Lung (tissue), 12 donors: ENCODE results near the gene DHRS1. TPM values are rescaled to one million over a fixed set of nuclear protein-coding genes. Genes with fewer than 3 reads are reported as not detected.

Experiments
- ATAC-seq: fragments of 200-7000 bp; cut with Tn5 transposase; one replicate; pipeline ENCODE4 v1.9.1; 2020; ENCODE audit warnings: moderate number of reproducible peaks; ENCODE audit not compliant: insufficient read depth, low FRiP score
- DNase-seq, 3 donors: peaks; one replicate each; pipeline ENCODE4 v3.0.0-alpha.2; 2013 to 2017
- H3K27ac ChIP-seq, 2 donors: one replicate each; pipeline ENCODE4 v1.5.1; 2013; ENCODE audit warnings: mild to moderate bottlenecking in 2 of 2, moderate library complexity in 2 of 2, control low read depth in 1 of 2, inconsistent platforms in 1 of 2, low read depth in 1 of 2, low read length in 1 of 2
- H3K27me3 ChIP-seq, 3 donors: one replicate each; pipeline ENCODE4 v1.5.1; 2013; ENCODE audit warnings: low read length in 2 of 3; ENCODE audit not compliant: control insufficient read depth in 3 of 3, insufficient read depth in 3 of 3
- H3K36me3 ChIP-seq, 4 donors: one replicate each; pipeline ENCODE4 v1.5.1; 2013; ENCODE audit warnings: low read length in 4 of 4, mild to moderate bottlenecking in 1 of 4, moderate library complexity in 1 of 4; ENCODE audit not compliant: control insufficient read depth in 4 of 4, insufficient read depth in 4 of 4
- H3K4me1 ChIP-seq, 5 donors: one replicate each; pipeline ENCODE4 v1.5.1; 2013; ENCODE audit warnings: low read length in 5 of 5, mild to moderate bottlenecking in 2 of 5, moderate library complexity in 1 of 5; ENCODE audit not compliant: control insufficient read depth in 5 of 5, insufficient read depth in 5 of 5
- H3K4me3 ChIP-seq: one replicate; pipeline ENCODE4 v1.5.1; 2013; ENCODE audit warnings: mild to moderate bottlenecking, control low read depth, moderate library complexity
- H3K9ac ChIP-seq, 2 donors: one replicate each; pipeline ENCODE4 v1.5.1; 2013; ENCODE audit warnings: low read length in 2 of 2, control low read depth in 1 of 2; ENCODE audit not compliant: insufficient read depth in 1 of 2
- H3K9me3 ChIP-seq, 4 donors: one replicate each; pipeline ENCODE4 v1.5.1; 2013; ENCODE audit warnings: low read length in 3 of 4, mild to moderate bottlenecking in 1 of 4, moderate library complexity in 1 of 4; ENCODE audit not compliant: control insufficient read depth in 4 of 4, insufficient read depth in 3 of 4
- WGBS, 2 donors: extraction: QIAGEN DNeasy Blood & Tissue Kit; methylation state at CpG; one replicate each; pipeline ENCODE4 v1.1.7; 2013; 5-methylcytosine and 5-hydroxymethylcytosine counted together
- polyA plus RNA-seq, 2 donors: library from polyadenylated mRNA; stranded (reverse); fragments of 200-250 nt; gene quantifications; one replicate each; pipeline ENCODE4 v1.2.1, GENCODE V29; 2013
- total RNA-seq, 2 donors: library from RNA; depleted of rRNA in 1 of 2; stranded (reverse); fragments of >200 nt in 1 of 2; gene quantifications; one replicate each; pipeline ENCODE4 v1.2.1, GENCODE V29; 2014 to 2021
- TF ChIP-seq, protein P1 (sequence below): IDR thresholded peaks from 2 replicates; pipeline ENCODE4 v1.5.1; 2012; ENCODE audit warnings: mild to moderate bottlenecking; ENCODE audit errors: control extremely low read depth, extremely low read depth
- donor health status: control.
- donor health status: control.
- donor health status: Bipolar disorder and iron deficiency.
- donor health status: healthy.
- donor health status: DM: yes; HTN: yes; CAD: no.

Gene DHRS1
- total and polyA plus RNA-seq, 4 donors: 20.6 to 27.8 (median 22.4) TPM

DNA sequence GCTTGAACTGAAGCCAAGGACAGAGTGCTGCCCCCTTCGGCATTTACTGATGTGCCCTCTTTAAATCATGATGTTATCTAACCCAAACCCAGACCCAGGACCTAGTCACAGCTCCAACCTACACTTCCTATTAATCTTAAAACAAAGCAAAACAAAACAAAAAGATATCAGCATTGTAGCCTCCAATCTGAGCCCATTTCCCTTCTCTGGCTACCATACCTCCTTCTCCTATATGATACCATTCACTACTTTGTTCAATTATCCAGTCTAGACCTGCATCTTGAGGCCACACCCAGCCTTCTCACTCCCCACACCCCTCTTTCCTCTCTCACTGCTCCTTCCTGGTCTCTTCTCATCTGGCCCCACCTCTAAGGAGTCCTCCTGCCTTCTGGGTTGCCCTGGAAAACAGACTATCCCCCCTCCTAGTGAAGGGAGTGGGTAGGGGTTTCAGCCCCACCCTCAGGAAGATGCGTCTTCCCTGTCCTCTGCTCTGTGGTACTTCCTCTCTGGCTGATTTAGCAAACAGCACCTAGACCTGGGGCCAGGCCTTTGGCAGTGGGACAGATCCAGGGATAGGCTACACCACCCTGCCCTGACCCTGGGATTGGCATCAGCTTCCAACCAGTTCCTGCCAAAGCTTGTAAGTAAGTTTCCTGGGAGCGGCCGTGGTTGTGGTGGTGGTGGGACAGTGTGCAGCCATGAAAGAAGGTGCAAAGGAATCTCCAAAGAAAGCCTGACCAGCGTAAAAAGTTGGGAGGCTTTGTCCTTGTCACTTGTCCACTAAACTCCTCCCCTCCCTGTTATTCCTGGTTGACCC is 15.0 kb upstream of the DHRS1 start:
- no peaks in the 10 kb centered on the region for H3K36me3 ChIP-seq
- no peaks in the 10 kb centered on the region for H3K9me3 ChIP-seq
- H3K27me3 ChIP-seq: peaks cover 0 to 32% (median 23%) of the 10 kb centered on the region in 3 donors
- no peak overlapping the region for H3K4me3 ChIP-seq
- H3K27ac ChIP-seq: peak overlapping the region; percentile 11 to 70
- DNase-seq: no peak
- TF ChIP-seq, protein P1, sequence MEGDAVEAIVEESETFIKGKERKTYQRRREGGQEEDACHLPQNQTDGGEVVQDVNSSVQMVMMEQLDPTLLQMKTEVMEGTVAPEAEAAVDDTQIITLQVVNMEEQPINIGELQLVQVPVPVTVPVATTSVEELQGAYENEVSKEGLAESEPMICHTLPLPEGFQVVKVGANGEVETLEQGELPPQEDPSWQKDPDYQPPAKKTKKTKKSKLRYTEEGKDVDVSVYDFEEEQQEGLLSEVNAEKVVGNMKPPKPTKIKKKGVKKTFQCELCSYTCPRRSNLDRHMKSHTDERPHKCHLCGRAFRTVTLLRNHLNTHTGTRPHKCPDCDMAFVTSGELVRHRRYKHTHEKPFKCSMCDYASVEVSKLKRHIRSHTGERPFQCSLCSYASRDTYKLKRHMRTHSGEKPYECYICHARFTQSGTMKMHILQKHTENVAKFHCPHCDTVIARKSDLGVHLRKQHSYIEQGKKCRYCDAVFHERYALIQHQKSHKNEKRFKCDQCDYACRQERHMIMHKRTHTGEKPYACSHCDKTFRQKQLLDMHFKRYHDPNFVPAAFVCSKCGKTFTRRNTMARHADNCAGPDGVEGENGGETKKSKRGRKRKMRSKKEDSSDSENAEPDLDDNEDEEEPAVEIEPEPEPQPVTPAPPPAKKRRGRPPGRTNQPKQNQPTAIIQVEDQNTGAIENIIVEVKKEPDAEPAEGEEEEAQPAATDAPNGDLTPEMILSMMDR: no peak
- ATAC-seq: no peak
- H3K4me1 ChIP-seq: peaks cover 9 to 52% (median 11%) of the 10 kb centered on the region in 5 donors
- H3K9ac ChIP-seq: no peak overlapping the region
- 55 to 61% methylated on average over 5 of the region's 5 CpGs for WGBS, 2 donors

DNA sequence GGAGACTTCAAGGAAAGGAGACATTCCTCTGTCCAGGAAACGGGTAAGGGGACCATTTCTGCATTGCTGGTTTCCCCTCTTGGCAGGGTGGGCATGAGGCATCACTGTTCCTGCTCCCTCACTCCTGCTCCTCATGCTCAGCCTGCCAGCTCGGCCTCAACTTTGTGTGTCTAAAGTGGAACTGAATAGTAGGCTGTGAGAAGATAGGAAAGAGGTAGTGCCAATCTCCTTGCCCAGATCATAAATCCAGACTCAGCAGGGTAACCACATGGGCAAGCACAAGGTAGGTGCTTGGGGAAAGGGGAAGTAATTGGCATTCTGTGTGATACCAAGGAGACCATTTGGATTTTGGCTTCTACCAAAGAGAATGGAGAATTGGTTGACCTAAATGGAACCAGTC is 14.3 kb upstream of the DHRS1 start:
- no peaks in the 10 kb centered on the region for H3K9me3 ChIP-seq
- peaks cover 9 to 53% (median 11%) of the 10 kb centered on the region in 5 donors for H3K4me1 ChIP-seq

DNA sequence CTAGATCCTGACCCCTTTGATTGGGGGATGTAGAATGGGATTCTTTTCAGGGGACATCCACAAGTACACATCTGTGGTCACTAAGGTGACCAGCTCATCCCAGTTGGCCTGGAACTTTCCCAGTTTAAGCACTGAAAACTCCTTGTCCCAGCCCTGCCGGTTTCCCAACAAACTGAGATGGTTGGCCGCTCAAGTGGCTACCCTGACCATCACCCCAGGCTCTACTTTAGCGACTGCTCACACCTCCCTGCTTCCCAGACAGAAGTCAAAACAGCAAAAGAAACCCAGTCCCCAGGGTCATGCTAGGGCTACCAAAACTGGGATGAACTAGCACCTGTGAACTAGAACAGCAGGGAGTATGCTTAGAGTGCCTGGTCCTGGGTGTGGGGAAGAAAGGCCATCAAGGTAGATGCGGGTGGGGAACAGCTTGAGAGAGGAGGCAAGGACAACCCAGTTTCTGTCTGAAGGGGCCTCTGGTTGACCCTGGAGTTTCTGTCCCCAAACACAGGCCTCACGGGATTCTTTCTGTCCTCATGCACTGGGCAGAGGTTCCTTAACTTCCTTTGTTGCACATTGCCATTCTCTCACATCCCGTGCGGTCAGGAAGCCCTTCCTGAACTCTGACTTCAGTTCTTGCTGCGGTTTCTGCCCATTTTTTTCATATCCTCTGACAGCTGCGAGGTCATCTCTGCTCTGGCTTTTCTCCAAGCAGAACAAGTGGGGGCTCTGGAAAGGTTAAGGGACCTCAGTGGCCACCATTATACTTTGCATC is 13.3 kb upstream of the DHRS1 start:
- H3K36me3 ChIP-seq: peaks cover 0 to 3% (median 0%) of the 10 kb centered on the region in 4 donors
- peak overlapping the region; percentile 43 to 75 for H3K27ac ChIP-seq
- no peaks in the 10 kb centered on the region for H3K9me3 ChIP-seq
- H3K4me3 ChIP-seq: no peak overlapping the region
- ATAC-seq (no peak), DNase-seq (peak in 2 of 3 donors; percentile 31 to 64)
- no peak overlapping the region for H3K9ac ChIP-seq
- TF ChIP-seq, protein P1: no peak
- H3K4me1 ChIP-seq: peaks cover 9 to 53% (median 11%) of the 10 kb centered on the region in 5 donors
- H3K27me3 ChIP-seq: peaks cover 0 to 20% (median 14%) of the 10 kb centered on the region in 3 donors
- WGBS, 2 donors: 28 to 50% methylated on average over 9 of the region's 9 CpGs

More for the DNA sequence above, 14.3 kb upstream of the DHRS1 start:
- 28 to 63% methylated on average over 2 of the region's 2 CpGs for WGBS, 2 donors
- Histone ChIP-seq H3K36me3 (no peaks in the 10 kb centered on the region), H3K27ac (peak overlapping the region in 1 of 2 donors; percentile 61), H3K4me3 (no peak overlapping the region), H3K27me3 (peaks cover 0 to 30% (median 20%) of the 10 kb centered on the region in 3 donors), H3K9ac (no peak overlapping the region)
- no peak for DNase-seq
- TF ChIP-seq, protein P1: no peak
- ATAC-seq: no peak
